Left kidney (tissue), 2 donors: ENCODE measurements around the gene MYO1B. TPM values are rescaled to one million over a fixed set of nuclear protein-coding genes. Genes with fewer than 3 reads are reported as not detected.

Source experiments
- DNase-seq: peaks from one replicate; pipeline ENCODE4 v3.0.0-alpha.2; 2013
- polyA plus RNA-seq: library from polyadenylated mRNA; unstranded; fragments of 120-200 nt; gene quantifications from one replicate; pipeline ENCODE4 v1.2.1, GENCODE V29; 2013; ENCODE audit not compliant: insufficient read length

Gene MYO1B
- polyA plus RNA-seq, 1 donor: 108 TPM

DNA sequence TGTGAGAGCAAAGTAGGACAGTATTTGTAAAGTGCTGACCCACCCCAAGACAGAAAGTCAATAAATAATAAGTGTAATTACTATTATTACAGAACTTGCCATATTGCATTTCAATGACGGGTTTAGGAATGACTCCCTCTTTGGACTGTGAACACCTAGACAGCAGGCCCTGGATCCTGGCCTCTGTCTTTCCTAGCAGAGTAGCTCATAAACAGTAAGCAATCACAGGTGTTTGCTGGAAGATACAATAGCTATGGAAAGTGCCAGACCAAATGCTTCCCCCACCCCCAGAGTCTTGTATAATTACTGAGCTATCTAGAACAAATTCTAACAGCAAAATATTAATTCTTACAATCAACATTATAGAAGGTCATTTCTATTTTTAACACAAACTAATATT lies 20.1 kb upstream of the MYO1B start:
- DNase-seq: no peak

DNA sequence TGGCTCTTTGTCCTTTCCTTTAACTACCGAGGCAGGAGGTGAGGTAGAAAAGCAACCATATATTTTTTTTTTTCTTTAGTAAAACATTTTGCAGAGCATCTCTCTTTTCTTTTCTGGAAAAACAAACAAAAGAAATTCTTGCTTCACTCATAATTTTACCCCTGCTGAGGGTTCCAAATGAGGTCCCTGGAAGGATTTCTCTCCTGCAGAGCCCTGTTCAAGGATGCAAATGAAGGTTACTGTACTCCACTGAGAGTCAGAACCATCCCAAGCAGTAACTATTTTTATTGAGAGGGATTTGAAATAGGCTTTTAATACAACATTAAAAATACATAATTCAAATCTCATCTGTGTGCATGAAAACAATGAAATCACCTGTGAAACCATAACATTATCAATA lies 19.5 kb upstream of the MYO1B start:
- DNase-seq: no peak

DNA sequence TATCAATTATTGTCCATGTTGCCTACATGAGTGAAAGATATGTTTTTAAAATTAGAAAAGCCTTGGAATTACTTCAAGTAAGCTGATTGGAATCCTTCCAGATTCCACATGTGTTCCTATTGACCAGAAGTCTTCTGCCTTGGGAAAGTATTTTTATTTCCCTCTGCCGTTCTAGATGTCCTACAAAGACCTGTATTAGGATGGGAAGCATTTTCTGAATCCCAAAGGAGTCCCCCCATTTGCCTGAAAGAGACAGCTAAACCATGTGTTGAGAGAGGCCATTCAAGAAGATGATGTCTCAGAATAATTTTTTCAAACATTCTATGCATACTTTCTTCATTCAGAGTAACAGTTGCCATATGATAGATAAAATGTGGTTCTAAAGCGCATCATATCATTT lies 19.0 kb upstream of the MYO1B start:
- DNase-seq: no peak

DNA sequence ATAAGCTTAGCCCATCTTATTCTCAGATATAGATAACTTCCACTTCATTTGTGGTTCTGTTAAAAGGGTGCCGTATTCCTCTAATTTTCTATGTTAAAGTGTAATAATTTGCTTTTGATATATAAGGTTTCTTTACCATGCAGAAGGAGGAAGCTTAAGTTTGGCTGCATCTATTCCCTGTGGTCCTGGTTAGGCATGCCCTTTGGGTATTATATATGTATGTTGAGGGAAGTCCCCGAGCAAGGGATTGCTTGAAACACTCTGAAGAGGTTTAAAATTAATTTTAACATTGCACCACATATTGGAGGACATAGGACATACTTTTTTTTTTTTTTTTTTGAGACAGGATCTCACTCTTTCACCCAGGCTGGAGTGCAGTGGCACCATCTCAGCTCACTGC lies 16.9 kb upstream of the MYO1B start:
- DNase-seq: no peak

DNA sequence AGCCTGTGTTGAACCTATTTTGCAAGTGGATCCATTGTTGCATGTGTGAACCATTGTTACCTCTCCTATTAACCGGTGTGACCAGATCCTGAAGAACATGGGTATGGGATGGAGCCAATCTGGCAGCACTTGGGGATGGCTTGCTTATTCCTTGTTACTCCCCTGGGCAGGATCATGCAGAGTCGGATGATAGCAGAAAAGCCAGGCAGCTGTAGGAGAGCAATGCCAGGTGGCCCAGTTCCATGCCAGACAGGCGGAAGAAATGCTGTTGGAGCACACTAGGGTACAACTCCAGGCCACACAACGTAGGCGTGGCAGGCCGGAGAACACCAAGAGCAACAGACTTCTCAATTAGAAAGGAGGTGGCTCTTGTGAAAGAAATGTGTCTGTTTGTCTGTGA lies 16.3 kb upstream of the MYO1B start:
- no peak for DNase-seq

DNA sequence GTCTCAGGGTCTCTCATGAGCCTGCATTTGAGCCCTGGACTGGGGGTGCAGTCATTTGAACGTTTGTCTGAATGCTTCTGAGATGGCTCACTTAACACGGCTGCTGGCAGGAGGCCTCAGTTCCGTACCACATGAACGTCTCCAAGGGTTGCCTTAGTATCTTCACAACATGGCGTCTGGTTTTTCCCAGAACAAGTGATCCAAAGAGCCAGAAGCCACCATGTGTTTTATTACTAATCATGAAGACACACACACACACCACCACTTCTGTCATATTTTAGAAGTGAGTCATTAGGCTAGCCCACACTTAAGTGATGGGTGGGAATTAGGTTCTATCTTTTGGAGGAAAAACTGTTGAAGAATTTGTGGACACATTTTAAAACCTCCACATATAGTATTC lies 15.0 kb upstream of the MYO1B start:
- DNase-seq: no peak

DNA sequence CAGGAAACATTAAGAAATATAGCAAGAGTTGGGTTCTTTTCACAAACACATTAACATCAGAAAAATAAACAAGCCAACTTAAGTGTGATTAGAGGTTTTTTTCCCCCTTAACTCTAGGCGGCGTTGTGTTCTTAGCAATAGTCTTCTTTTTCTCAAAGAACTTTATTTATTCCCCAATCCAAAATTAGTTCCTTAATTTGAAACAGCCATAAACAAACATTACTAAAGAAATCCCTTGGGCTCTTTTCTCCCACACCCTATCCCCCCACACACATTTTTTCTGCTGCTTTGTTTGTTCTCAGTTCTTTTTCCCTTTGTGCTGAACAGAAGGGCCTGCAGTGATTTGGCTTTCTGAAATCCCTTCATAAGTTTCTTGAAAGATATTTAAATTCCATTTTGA lies 13.2 kb upstream of the MYO1B start:
- DNase-seq: no peak

DNA sequence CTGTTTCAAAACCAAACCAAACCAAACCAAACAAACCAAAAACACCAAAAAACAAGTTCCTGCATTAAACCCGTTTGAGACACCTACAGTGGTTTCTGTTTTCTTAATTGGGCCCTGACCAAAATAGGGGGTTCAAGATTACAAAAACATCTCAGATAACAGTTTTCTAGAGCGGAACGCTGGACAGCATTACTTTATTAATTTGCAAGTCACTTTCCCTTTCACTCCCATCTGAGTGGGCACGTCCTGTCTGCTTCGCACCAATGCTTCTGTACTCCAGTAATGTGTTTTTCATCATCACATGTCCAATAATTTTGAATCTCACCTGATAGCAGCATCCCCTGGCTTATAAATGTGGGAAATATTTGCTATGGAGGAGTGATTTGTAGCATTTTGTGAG lies 11.7 kb upstream of the MYO1B start:
- no peak for DNase-seq

DNA sequence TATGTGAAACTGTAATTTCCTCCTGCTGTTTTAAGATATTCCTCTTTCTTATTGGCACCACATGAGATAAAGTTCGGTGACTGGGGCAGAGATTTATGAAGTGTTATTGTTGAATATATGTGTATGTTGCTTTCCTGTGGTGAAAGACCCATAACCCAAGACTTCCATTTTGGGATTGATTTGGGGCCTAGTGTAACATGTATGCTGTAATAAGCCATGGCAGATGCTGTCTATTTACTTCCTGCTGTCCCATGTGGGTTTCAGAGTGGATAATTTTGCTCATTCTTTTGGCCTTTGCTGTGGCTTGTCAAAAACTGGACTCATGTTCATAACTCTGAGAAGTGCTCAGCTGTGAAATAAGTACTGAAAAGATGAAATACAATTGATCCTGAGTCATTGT lies 10.8 kb upstream of the MYO1B start:
- DNase-seq: no peak

DNA sequence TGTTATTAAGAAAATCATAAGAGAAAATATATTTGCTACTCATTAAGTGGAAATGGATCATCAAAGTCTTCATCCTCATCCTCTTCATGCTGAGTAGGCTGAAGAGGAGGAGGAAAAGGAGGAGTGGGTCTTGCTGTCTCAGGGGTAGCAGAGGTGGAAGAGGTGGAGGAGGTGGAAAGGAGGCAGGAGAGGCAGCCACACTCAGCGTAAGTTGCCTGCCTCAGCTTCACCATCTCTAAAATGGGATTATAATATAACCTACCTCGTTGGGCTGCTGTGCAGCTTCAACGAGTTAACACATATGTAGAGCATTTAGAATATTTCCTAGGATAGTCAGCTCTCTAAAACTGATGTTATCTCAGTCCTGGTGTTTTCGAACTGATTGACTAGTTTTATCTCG lies 4.3 kb upstream of the MYO1B start:
- no peak for DNase-seq

DNA sequence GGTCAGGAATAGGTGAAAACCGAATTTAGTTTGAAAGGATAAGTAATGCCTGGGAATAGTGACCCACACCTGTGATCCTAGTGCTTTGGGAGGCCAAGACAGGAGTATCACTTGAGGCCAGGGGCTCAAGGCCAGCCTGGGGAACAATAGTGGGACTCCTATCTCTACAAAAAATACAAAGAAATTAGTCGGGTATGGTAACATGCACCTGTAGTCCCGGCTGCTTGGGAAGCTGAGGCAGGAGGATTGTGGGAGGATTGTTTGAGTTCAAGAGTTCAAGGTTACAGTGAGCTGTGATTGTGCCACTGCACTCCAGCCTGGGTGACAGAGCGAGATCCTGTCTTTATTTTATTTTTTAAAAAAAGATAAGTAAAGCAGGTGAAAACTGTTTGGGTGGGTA lies 3.8 kb upstream of the MYO1B start:
- DNase-seq: no peak

DNA sequence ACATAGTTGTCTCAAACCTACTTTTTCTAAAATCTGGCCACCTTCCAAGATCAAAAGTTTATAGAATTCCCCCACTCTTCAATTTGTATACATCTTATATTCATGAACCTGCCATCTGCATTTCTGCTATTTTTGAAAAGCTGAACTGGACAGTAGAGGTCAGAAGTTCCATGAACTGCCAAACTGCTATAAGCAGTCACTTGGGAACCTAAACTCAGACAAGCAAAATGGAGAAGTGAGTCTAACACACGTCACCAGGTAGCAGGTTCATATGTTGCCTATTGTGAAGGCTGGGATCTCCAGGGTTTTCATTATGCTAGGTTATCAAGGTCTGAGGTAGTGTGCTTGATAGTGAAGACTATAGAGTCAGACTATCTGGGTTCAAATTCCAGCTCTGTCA lies 2.0 kb upstream of the MYO1B start:
- DNase-seq: no peak

DNA sequence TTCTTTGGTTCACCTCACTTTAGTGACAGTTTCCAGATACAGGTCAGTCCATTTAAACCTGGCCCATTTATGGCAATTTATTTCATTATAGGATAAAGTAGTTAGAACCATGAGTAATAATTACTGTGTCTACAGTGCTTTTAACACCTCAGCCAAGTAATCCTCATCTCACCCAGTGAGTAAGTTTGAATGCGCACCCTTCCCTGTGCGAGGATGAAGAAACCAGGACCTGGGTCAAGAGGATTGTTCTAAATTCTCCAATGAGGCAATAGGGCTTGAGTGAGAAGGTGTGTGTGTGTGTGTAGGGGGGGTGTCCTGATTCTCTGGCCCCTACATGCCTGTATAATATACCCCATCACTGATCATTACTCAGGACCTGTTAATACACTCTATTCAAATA lies 854 bp upstream of the MYO1B start:
- DNase-seq: no peak

DNA sequence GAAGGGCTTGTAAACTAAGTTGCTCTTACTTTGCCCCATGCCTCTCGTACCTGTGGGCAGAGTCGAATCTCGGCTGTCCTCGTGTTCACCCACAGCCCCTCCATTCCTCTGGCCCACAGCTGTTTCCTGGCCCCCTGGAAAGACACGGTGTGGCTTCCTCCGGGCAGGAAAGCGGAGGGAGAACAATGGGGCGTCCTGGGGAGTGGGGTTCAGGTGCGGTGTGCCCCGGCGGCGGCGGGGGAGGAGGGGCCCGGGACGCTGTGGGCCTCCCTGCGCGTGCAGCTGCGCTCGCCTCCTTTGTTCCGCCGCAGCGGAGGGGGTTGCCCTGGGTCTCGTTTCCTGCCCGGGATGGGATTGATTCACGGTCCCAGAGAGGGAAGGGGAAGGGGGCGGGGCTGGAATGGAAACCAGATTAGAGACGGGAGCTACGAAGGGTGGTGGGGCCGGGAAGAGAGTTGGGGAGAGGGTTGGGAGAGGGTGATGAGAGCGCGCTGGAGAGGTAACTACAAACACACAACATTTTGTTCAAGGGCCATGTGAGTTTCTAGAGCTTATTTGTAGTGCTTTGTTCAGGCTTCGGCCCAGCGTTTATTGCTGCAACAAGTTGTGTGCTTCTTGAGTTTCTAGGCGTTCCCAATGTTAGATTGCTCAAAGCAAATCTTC lies 796 bp downstream of the MYO1B start:
- peak; percentile 85 for DNase-seq

DNA sequence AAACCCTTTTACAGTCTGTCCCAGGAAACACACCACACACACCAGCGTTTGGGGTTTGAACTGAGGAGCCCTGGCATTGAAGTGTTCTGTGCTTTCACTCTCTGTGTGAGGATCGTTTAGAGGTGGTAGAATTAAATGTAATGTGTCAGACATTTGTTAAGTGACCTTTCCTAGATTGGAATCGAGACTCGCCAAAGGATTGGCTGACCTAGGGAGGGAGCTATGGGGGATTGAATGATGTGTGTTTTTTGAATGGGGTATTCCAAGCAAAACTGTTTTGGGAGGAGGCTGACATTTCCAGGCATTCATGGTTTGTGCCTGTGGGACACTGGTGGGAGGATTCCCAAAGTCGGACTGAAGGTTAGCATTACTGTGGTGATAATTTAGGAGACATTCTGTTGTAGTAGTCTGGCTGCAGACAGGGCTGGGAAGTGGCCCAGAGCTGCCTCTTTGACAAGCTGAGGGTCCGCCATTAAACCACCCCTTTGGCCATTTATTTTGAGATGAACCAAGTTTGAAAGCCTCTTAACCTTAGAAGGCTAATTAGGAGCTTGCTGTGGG lies 1.7 kb downstream of the MYO1B start:
- no peak for DNase-seq

DNA sequence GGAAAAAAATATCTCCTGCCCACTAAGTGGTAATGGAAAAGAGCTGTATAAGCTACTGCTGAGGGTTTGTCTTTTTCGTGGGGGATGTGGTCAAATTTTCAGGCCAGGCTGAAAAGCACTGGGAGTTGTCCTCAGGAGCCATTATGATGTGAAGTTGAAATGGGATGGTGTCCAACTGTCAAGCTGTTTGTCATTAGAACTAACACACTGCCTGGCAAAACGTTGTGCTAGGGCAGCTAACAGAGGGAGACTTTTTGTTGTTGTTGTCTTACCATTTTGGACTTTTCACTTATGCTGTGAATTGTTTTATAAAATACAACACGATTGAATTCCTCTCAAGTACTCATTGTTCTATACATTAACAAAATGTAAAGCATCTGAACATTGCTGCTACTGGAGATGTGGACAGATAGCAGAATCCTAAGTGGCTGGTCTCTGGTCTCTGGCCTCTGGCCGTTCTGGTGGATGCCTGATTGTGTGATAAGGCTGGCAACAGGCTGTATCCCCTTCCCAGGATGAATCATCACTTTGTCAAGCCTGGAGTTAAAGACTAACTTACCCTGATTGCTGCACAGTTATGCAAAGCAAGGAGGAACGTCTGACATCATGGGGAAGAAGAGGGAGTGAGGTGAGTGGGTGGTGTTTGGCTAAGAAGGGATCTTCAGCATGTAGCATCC lies 2.3 kb downstream of the MYO1B start:
- DNase-seq: no peak

DNA sequence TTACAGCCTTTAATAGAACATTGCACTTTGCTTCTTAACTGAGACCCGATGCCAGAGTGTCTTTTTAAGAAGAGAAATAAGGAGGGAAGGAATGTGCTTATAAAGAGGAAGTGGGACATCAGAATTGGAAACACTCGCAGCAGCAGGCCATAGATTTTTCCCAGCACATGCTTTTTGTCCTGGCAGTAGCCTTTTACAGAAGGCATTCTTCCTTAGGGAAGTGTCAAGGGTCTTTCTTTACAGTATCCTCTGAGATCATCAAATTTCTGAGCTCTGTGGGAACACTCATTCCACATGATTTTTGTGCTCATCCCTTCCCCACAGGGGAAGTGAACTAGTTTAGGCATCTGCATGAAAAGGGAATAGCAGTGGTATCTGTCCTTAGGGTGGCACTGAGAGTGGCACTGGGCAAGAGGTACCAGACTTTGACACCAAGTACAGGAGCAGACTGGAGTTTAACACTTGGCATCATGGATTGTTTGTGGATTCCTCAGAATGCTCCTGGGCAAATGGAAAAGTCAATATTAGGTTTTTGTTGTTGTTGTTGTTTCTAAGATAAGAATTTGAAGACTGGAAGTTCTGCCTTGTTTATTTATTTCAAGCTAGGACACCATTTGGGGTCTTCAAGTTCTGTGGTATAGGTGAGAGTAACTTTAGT lies 4.1 kb downstream of the MYO1B start:
- DNase-seq: no peak

DNA sequence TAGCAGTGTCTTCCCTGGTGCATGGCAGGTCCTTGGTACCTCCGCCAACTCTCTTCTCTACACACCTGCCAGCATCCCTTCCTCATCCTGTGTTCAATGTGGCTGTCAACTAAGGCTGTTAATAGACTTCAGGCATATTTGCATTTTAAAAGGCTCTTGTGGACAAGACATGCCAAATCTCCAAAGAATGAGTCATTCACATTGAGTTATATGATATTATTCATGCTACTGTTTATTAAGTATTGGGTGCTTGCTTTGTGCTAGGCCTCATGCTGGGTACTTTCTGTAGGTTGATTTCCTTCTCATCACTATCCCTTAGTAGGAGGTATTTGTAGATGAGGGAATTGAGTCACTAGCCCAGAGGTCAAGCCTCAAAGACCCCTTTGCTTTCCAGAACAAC lies 5.2 kb downstream of the MYO1B start:
- no peak for DNase-seq

DNA sequence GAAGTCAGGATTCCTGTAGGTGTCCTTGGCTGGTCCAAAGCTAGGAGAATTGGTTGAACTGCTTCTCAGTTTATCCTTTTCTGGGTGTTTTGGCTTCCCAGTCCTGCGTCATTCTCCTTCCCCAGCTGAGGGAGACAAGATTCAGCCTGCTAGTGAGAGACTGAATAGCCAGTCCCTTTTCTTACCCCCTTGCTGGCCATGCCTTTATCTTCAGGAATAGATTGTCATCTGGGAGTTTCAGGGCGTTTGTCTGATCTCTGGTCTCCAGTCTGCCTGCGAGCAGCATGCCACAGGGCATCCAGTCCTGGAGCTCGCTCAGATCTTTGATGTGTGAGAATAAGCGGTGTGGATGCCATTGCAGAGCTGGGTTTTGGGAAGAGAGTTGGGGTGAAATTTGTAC lies 5.8 kb downstream of the MYO1B start:
- DNase-seq: no peak

DNA sequence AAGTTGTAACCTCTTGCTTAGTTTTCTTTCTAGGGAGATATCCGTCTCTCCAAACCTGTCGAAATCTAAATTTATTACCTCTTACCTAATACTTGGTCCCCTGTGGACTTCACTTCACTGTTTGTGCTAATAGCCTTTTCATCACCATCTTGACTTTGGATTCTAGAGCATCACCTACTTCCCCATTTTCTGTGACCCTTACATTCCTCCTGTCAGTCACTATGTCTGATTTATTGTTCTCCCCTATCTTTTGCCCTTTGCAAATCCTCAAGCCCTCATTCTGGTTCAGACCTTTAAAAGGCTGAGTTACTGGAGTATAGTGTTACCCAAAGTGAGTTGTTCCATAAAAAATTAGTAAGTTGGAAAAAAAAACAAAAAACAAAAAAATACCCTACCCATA lies 7.5 kb downstream of the MYO1B start:
- no peak for DNase-seq

DNA sequence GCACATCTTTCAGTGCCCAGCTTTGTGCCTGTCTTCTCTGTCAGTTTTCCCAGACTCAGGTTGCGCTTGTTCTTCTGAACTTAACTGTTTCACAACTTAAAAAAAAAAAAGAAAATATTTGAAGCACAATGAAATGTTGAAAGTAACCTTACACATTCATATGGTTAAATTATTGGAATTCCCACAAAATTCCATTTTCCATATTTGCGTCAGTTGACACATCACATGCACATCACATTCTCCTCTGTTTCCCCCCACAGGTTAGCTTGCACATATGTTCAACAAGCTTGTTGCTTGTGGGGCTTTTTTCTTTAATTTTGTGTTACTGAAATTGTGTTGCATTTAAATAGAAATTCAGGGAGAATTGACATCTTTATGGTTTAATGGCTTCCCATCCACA lies 8.3 kb downstream of the MYO1B start:
- DNase-seq: no peak

DNA sequence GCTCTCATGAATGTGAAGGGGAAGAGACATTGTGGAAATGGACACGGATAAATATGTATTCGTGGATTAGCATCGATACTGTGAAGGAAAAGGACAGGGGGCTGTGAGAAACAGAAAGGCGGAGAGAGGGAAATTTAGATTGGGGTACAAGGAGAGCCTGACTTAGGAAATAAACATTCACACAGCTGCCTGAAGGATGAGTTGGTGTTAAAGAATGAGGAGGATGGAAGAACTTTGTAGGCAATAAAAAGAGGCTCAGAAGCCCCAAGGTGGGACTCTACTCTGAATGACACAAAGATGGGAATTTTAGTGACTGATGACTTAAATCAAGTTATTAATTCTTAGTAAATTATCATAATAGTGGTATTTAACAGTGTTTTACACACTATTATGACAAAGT lies 10.1 kb downstream of the MYO1B start:
- no peak for DNase-seq

DNA sequence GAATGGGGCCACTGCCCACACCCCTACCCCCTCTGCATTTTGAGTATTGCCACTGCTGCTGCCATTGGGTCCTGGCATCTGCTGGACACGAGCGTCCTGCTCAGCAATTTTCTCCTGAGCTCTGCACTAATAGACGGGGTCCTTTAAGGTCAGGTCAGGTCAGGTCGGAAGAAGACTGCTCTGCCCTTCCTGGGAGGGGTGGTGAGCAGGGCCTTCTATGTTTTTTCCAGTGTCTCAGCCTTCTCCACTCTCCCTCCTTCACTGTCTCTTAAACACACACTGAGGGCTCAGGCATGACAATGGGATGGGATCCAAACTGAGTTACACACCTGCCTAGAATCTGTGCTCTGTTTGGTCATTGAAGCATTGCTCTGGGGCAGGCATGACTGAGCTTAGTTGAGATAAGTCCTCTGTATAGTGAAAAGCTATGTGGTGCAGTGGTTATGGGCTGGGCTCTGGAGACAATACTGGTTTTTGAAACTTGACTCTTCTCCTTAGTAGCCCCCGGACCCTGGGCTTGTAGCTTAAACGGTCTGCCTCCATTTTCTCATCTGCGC lies 10.6 kb downstream of the MYO1B start:
- DNase-seq: no peak
